Lower leg skin (tissue), 4 donors: ENCODE data around the gene COL6A2. TPM values are rescaled to one million over a fixed set of nuclear protein-coding genes. Genes with fewer than 3 reads are reported as not detected.

Experiments used
- DNase-seq, 2 donors: peaks; one replicate each; pipeline ENCODE4 v3.0.0-alpha.2; 2019; ENCODE audit warnings: low spot score in 2 of 2
- H3K4me3 ChIP-seq: fragments of 200-600 bp; sonication (generic); 2 replicates; pipeline ENCODE4 v1.5.1; 2017; ENCODE audit warnings: mild to moderate bottlenecking, low read depth; ENCODE audit not compliant: poor library complexity, severe bottlenecking
- POLR2A ChIP-seq, 2 donors: fragments of 450-650 bp; IDR thresholded peaks; one replicate each; pipeline ENCODE4 v1.6.1; 2016 to 2017; ENCODE audit warnings: antibody characterized with exemption in 2 of 2, mild to moderate bottlenecking in 1 of 2, moderate library complexity in 1 of 2
- WGBS, 2 donors: methylation state at CpG; one replicate each; pipeline ENCODE4 v1.1.5; 2018; 5-methylcytosine and 5-hydroxymethylcytosine counted together
- intact Hi-C: fragments of 100-400 bp; cut with DNase I; formaldehyde crosslinking; loops from one replicate; pipeline ENCODE4 v1.15.0; 2023; ENCODE audit warnings: low total_unique reads
- total RNA-seq, 4 donors: library from RNA; depleted of rRNA; stranded (reverse); fragments of >200 nt; gene quantifications; one replicate each; pipeline ENCODE4 v1.1.0, GENCODE V29; 2016
- TF ChIP-seq, protein P1 (sequence below), 3 donors: fragments of 450-650 bp; IDR thresholded peaks; one replicate each; pipeline ENCODE4 v1.5.1; 2016; ENCODE audit warnings: antibody characterized with exemption in 3 of 3, mild to moderate bottlenecking in 3 of 3, moderate library complexity in 2 of 3

COL6A2 gene
- total RNA-seq, 4 donors from 2014 or later: 137 to 543 (median 164) TPM

DNA sequence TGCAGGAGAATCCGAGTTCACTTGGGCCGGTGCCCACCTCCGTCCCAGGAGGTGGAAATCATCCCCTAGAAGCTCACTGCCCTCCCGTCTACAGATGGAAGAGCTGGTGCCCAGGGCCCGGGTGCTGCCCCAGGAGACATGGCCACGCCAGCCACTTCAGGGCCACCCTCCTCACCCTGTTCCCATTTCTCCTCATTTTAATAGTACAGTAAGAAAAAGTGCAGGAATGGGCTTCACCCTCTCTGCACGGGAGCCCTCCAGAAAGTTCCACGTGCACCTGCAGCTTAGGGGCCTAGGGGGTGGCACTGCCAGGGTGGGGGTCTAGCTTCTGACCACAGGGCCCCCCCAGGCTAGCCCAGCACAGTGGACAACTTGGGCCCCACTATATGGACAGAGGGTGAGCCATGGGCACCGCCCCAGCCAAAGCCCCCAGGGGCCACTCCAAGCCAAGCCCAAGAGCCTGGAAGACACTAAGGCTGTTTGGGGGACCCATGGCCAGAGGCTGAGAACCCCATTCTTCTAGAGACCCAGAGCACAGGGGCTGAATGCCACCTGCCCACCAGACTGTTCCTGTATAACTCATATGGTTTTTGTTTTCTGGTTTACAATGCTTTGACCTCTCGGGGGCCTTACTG lies 60.9 kb downstream of the COL6A2 start:
- H3K4me3 ChIP-seq: no peak overlapping the region
- peak in 1 of 2 donors; percentile 78 for DNase-seq
- 83 to 89% methylated on average over 10 of the region's 10 CpGs for WGBS, 2 donors
- intact Hi-C loops: no loop called here
- TF ChIP-seq, protein P1, sequence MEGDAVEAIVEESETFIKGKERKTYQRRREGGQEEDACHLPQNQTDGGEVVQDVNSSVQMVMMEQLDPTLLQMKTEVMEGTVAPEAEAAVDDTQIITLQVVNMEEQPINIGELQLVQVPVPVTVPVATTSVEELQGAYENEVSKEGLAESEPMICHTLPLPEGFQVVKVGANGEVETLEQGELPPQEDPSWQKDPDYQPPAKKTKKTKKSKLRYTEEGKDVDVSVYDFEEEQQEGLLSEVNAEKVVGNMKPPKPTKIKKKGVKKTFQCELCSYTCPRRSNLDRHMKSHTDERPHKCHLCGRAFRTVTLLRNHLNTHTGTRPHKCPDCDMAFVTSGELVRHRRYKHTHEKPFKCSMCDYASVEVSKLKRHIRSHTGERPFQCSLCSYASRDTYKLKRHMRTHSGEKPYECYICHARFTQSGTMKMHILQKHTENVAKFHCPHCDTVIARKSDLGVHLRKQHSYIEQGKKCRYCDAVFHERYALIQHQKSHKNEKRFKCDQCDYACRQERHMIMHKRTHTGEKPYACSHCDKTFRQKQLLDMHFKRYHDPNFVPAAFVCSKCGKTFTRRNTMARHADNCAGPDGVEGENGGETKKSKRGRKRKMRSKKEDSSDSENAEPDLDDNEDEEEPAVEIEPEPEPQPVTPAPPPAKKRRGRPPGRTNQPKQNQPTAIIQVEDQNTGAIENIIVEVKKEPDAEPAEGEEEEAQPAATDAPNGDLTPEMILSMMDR (IDR thresholded peaks at IDR 0.05): no peak
- TF ChIP-seq POLR2A (IDR thresholded peaks at IDR 0.05): no peak

DNA sequence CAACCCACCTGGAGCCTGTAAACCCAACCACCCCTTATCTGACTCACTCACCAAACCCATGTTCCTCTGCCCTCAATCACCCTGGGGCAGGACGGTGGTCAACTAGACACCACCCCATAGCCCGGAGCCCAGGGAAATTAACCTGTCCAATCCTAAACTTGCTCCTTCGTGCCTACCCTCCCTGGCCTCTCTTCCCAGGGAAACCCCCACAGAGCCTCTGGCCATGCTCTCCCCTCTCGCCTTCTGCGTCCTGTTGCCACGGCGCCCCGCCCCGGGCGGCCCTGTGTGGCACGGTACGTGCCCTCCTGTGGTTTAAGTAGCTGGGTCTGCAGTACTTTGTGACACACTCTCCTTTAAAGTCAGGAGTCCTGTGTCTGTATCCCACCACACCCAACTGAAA lies 61.5 kb downstream of the COL6A2 start:
- no peak for TF ChIP-seq POLR2A (IDR thresholded peaks at IDR 0.05)
- TF ChIP-seq, protein P1 (IDR thresholded peaks at IDR 0.05): no peak
- DNase-seq: peak in 1 of 2 donors; percentile 45
- H3K4me3 ChIP-seq: no peak overlapping the region
- WGBS, 2 donors: 79 to 95% methylated on average over 12 of the region's 12 CpGs
- intact Hi-C loops: no loop called here

DNA sequence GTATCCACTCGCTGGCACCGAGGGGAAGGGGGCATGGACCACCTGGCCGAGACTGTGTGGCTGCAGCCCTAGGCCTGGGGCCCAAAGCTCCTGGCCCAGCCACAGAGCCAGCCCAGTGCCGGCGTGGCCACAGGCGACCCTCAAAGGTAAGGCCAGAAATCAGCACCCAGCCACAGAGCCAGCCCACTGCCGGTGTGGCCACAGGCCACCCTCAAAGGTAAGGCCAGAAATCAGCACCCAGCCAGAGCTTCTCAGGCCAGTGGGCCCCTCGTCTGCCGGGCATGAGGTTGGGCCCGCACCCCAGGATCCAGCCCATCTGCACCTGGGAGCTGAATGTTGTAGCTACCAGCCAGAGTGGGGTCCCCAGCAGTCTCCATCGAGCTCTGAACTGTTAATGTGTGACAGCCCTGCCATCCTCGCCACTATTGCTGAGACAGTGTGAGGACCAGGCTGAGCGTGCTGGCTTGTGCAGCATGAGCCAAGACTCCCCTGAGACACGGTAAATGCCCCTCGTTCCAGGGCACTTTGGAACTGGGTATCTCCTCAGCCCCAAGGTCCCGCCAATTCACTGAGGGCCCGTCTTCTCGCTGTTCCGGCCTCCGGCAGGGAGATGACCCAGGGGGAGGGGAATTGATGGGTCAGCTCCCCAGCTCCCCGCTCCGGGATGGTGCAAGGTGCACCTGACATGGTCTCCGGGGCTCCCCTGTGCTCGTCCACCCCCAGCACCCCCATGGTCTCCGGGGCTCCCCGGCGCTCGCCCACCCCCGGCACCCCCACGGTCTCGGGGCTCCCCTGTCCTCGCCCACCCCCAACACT lies 62.1 kb downstream of the COL6A2 start:
- intact Hi-C loops: no loop called here
- TF ChIP-seq, protein P1 (IDR thresholded peaks at IDR 0.05): no peak
- TF ChIP-seq POLR2A (IDR thresholded peaks at IDR 0.05): no peak
- WGBS, 2 donors: 90 to 92% methylated on average over 16 to 27 of the region's 32 CpGs
- no peak overlapping the region for H3K4me3 ChIP-seq
- peak in 1 of 2 donors; percentile 74 for DNase-seq

- WGBS, 2 donors: 88 to 96% methylated on average over 19 to 21 of the region's 22 CpGs
- TF ChIP-seq POLR2A (IDR thresholded peaks at IDR 0.05): no peak
- TF ChIP-seq, protein P1 (IDR thresholded peaks at IDR 0.05): no peak
- intact Hi-C loops: no loop called here
- peak in 1 of 2 donors; percentile 78 for DNase-seq
- no peak overlapping the region for H3K4me3 ChIP-seq
Observed at GRCh38 chr21:46160657-46160906, 62.7 kb downstream of the COL6A2 start.

GRCh38 chr21:46160907-46161632 lies 63.2 kb downstream of the COL6A2 start:
- no peak for DNase-seq
- no peak overlapping the region for H3K4me3 ChIP-seq
- WGBS, 2 donors: 55 to 96% methylated on average over 40 to 67 of the region's 72 CpGs

More at GRCh38 chr21:46160907-46161632, 63.2 kb downstream of the COL6A2 start:
- no peak for TF ChIP-seq POLR2A (IDR thresholded peaks at IDR 0.05)
- TF ChIP-seq, protein P1 (IDR thresholded peaks at IDR 0.05): no peak
- intact Hi-C loops: no loop called here
